HG02588 (cell line): Measurements from ENCODE around the gene TNS2.

Source experiments
- ATAC-seq: cut with Tn5 transposase; IDR thresholded peaks from one replicate; pipeline ENCODE4 v1.9.1; 2021; ENCODE audit warnings: mild to moderate bottlenecking, moderate library complexity; ENCODE audit not compliant: unreplicated experiment

The TNS2 gene

DNA sequence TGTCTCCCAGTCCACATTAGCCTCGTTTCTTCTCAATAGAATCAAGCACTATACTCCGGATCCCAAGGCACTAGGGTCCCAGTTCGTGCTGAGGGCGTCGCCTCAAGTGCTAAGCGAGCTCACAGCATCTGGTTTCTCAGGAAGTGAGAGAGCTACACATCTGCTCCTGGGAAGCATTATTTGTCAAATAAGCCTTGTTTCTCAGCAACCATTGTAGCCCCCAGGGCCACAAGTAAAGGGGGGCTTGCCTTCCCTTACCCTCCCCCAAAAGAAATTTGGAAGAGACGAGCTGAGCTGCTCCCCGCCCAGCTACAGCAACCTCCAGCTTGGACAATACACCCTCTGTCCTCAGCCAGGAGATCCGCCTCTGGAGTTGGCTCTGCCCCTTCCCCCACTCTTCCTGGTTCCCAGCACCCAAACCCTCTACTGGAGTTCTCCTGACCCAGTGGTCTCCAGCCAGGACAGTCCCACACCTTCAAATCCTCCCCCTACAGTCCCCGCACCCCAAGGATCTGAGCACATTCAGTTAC lies 5.7 kb upstream of the TNS2 start:
- ATAC-seq = no peak

DNA sequence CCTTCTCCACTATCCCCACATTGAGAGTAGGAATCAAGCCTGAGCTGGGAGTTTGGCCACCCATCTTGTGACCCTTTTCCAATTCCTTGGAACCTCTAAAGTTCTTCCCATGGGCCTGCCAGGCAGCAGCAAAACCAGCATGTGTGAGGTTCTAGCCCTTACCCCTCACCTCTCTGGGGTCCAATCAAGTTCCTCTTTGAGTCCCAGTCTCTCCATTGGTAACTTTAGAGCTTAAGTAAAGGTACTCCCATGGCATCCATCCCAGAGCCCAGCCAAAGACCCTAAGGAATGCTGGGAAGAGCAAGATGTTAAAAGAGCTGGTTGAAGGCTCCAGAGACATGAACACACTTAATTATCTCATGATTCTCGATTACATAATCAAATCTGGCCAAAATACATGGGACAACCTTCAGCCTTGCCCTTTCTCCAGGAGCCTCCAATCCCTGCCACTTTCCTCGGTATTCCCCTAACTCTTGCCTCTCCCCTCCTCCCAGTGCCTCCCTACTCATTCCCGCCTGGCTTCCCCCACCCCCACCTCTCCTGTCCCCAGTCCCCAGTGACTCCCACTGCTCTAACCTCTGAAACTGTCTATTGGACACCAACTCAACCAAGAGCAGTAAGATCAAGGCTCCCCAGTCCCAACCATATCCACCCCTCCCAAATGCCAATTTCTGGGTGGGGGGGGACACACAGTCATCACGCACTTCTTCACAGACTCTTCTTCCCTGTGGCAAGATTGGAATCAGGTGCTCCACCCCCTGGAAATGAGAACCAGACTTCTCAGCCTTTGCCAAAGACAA lies 4.8 kb upstream of the TNS2 start:
- ATAC-seq = no peak

DNA sequence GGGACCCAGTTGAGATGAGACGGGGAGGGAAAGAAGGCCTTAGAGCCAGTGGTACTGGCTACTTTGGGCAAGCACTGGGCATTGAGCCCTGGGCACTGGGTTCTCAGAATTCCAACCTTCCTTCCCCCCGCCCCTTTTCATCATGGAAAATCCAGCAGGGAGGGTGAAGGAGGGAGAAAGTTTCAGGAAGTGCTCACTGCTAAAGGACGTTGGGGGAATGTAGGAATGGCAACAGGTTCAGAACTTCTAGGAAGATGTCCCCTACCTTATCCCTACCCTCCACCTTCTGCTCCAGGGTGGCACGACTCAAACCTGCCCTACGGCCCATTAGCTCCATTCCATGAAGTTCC lies 4.2 kb upstream of the TNS2 start:
- no peak for ATAC-seq

DNA sequence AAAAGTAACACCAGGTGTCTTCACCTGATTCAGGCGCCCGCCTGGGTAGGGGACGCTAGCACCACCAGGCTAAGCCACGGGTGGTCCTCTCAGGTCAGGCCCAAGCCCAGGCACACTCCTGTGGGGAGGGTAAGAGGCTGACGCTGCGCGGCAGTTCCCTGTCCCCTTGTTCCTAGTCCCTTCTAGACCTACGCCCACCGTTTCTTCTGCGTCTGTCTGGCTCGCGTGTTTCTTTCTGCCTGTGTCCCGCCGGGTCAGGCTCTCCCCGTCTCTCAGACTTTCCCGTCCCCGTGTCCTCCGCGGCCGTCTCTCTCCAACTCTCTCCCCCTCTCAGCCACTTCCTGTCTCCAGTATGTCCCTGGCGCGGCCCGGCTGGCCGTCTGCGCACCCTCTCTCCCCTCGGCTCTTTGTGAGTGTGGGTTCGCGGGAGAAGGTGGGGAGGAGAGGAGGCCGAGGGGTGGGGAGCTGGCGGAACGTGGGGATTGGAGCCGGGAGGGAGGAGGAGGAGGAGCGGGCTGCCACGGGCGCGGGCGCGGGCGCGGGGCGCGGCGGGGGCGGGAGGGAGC lies 3.1 kb upstream of the TNS2 start:
- peak; percentile 31 for ATAC-seq

DNA sequence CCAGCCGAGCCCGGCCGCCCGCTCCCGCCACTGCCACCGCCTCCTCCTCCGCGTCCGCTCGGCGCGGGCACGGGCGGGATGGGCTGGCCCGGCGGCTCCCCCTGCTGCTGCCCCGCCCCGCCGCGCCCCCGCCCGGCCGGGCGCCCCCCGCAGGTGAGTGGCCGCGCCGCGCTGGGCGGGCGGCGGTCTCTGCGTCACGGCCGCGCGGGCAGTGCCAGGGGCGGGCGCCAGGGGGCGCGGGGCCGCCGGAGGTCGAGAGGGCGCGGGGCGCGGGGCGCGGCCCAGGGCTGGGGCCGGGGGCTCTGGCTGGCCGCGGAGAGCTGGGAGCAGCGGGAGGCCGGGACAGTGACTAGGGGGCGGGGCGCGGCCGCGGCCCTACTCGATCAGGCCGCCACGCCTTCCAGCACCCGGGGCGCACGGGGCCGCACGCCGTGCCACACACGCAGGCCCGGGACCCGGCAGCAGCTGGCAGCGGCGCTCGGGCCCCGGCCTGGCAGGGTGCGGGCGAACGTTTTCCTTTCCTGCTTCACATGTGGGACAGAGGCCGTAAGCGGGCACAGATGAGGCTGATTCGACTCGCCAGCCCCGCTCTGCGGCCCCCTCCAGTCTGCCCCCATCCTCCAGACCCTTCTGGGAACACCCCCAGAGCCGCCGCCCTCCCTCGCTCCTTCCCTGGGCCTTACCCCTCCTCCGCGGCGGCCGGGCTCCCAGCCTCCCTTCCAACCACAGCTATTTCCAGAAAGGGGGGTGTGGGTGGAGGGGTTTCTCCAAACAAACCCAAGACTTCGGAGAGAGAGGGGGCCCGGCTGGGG lies 2.4 kb upstream of the TNS2 start:
- peak; percentile 65 for ATAC-seq

DNA sequence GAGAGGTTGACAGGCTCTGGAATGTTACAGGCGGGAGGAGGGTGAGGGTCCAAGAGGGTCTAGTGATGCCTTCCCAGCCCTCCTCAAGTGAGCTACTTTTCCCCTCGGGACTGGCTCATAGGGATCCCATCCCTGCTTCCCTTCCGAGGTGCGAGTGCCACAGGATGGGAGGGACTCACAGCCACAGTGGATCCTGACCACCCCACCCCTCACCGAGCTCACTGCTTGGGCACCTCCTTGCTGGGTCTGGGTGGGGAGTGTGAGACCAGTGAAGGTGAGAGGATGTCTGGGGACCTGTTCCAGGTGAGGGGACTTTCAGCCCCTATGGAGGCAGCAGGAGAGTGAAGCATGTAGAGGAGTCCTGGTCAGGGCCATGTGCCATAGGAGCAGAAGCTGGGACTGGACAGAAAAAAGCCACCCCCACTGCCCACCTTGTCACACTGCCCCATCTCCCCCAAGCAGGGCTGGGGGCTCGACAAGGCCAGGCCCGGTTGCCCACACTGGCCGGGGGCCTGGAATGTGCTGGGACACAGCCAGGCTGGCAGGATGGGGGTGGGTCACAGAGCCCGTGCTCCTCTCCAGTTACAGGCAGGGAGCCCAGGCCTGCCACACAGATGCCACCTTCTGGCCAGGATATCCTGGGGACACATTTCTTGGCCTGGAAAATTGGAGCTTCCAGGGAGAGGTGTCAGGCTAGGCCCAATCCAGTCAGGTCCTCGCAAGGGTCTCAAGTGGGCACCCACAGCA lies 1.7 kb upstream of the TNS2 start:
- ATAC-seq = no peak

DNA sequence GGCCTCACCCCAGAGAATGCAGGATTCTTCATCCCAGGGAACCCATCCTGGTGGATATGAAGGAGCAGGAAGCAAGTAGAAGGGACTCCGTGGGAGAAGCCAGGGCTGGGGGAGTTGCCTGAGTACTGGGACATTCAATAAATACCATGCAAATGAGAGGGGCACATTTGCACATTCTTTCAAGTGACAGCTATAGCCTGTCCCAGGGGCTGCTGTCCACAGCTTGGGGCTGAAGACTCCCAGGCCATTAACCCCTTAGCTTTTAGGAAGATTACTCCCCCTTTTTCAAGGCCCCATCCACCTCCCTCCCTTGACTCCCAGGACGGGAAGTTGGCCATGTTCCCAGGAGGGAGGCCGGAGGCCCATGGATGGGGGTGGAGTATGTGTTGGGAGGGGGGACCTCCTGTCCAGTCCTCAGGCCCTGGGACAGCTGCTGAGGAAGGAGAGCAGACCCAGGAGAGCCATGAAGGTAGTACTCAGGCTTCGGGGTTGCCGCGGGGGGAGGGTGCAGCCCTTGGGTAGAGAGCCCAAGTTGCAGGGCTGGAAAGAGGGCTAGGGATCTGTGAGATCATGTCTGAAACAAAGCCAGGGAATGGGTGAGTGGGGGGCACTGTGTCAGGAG lies 974 bp upstream of the TNS2 start:
- ATAC-seq = no peak

DNA sequence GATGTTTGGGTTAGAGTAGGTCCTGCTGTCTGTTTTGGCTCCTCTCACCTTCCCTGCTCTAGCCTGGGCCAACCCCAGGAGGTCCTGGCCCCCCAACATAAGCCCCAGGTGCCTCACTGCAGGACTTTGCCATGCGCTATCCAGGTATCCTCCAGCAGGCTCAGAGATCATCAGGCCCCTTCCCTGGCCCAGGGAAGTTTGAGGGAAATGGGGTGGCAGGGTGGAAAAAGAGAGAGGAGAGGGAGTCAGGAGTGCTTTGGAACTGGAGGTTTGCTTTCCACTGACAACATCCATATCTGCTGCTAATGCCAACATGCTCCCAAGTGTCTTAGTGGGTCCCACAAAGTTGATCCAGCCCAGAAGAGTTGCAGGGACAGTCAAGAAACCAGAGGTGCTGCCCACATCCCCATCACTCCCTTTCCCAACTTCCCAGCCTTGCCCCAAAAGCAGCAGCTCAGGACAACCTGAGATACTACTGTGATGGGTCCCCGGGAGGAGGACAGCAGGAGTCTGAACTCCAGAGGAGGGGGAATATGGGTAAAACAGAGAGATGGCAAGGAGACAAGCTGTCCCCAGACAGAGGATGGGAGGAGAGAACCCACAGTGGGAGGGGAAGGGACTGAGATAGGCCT lies 677 bp downstream of the TNS2 start:
- no peak for ATAC-seq

DNA sequence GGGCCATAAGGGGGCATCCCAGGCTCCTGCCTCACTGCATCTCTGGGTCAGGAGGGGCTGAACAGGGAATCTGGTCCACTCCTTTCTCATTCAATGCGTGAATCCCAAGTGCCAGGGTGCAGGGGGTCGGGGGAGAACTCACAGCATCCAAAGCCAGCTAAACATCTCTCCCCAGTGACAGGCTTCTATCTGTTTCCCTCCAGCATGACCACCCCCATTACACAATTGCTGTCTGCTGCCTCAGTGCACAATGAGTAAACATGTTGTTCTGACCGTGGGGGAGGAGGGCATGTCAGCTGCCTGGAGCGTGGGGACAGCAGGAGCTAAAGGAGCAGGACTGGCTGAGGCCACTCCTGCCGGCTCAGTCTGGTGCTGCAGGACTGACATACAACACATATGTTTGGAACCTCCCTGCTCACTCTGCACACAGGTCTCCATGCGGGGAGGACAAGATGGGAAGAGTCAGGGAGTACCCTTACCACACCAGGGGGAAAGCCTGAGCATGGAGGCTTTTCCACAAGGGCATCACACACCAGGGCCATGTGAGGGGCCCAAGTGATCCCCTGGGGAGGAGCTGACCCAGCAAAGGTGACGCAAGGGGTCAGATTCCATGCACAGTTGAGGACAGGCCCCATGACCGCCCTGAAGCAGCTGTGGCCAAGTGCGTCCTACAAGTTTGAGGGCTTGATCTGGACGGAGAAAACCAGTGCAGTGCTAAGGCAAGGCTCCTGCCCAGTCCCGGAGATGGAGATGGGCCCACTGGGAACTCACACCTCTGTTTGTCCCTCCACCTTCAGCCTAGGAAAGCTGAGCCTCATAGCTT lies 1.4 kb downstream of the TNS2 start:
- no peak for ATAC-seq

DNA sequence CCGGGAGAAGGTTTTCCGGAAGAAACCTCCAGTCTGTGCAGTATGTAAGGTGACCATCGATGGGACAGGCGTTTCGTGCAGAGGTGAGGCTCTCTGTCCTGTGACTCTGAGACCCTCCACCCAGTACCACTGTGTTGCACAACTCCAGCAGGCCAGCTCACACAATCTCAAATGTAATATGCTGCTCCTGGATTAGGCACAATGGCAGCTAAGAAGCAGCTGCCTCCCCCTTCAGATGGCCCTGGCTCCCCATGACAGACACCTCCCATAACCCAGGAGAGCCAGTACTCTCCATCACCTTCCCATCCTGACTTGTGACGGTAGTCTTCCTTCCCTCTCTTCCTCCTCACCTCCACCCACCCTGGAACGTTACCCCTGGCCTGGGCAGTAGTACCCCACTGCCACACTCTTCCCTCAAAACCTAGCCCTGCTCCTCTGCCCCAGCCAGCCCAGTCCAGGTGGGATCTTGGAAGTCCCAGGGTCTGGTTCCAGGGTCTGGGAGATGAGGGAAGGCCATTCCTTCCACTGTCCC lies 2.1 kb downstream of the TNS2 start:
- no peak for ATAC-seq

DNA sequence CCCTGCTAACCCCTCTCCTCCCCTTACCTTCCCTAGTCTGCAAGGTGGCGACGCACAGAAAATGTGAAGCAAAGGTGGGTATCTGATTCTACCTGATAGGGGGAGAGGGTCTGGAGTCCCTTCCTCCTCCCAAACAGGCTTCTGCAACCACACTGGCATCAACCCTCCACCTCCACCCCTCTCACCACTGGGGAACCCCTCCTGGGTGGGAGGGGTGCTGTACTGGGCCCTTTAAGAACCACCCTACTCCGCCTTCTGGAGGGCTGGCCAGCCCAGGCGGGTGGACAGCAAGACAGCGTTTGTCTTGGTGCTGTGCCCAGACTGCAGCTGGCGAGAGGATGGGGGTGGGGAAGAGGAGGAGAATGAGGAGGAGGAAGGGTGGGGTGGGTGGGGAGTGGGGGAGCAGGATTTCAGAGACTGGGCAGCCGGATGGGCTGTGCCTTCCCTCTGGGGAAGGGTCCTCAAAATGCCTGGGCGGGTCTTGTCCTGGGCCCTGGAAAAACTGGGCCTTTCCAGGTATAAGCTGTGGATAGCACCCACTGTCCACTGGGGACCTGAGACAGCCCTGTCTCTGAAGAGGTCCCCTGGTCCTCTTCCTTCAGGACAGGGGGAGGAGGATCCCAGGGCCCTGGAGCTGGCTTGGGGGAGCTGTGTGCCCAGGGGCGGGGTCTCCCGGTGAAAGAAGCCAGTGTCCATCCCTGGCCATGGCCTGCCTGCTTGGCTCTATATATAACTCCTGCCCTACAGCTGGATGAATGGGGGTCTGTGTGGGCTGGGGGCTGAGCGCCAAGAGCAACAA lies 2.8 kb downstream of the TNS2 start:
- ATAC-seq = no peak

DNA sequence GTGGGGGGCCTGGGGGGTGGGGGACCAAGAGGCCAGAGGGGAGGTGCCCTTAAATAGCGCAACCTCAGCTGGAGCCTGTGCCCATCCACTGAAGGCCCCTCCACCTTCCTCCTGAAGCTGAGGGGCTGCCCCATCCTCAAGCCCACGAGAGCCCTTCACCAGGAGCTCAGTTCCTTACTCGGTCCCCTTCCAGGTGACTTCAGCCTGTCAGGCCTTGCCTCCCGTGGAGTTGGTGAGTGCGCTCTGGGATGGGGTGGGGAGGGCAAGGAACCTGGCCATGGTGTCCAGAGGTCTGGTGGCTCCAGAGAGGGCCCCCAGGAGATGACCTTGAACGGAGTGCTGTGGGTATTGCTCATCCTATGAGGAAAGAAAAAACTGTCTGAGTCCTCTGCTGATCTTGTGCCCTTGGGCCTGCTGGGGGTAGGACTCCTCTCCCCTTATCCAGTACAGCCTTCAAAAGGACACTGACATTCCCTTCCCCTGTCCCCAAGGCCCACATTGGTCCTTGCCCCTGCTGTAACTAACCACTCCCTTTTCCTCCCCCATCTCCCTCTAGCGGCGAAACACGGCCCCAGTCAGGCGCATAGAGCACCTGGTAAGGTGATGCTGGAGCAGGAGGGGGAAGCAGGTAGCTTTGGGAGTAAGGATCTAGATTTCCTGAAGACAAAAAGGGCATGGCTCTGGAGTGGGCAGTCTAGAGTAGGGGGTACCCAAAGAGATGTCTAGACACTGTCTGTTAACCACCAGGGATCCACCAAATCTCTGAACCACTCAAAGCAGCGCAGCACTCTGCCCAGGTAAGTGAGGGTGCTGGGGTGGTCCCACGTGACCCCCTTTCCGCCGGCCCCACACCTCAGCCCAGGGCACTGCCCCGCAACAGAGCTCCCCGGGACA lies 3.6 kb downstream of the TNS2 start:
- ATAC-seq = no peak

DNA sequence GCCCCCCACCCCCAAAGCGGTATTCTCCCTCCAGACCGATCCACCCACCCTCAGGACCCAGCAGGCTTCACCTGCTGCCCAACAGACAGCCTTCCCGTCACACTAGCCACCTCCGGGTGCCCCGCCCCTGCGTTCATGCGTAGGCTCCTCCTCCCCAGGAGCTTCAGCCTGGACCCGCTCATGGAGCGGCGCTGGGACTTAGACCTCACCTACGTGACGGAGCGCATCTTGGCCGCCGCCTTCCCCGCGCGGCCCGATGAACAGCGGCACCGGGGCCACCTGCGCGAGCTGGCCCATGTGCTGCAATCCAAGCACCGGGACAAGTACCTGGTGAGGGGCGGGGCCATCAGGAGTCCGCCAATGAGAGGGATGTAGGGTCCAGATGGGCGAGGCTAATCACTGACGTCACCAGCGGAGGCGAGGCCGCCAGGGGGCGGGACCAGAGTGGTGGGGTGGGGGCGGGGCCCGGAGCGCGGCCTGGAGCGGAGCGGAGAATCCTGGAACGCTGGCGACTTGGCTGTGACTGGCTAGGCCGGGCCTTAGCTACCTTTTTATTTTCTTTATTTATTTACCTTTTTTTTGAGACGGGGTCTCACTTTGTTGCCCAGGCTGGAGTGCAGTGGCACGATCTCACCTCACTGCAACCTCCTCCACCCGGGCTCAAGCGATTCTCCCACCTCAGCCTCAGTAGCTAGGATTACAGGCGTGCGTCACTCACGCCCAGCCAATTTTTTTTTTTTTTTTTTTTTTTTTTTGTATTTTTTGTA lies 4.4 kb downstream of the TNS2 start:
- peak; percentile 83 for ATAC-seq

DNA sequence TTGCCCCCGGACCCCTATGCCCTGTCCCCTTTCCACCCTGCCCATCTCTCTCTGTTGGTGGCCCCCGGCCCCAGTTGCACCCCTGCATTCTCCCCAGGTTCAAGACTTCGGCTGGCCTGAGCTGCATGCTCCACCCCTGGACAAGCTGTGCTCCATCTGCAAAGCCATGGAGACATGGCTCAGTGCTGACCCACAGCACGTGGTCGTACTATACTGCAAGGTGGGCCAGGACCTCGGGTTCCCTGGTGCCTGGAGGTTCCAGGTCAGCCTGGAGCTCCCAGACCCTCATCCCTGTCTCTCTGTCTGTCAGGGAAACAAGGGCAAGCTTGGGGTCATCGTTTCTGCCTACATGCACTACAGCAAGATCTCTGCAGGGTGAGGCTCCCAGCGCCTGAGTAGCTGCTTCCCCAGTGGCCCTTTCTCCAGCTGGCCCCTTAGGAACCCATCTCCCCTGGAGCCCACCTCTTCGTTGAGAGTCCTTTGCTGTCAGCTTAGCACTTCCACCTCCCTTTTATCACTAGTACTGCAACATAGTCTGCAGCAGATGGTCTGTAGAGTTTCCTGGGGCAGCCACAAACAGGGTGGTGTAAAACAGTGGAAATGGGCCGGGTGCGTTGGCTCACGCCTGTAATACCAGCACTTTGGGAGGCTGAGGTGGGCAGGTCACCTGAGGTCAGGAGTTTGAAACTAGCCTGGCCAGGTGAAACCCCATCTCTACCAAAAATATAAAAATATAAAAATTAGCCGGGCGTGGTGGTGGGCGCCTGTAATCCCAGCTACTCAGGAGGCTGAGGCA lies 5.8 kb downstream of the TNS2 start:
- ATAC-seq = no peak

DNA sequence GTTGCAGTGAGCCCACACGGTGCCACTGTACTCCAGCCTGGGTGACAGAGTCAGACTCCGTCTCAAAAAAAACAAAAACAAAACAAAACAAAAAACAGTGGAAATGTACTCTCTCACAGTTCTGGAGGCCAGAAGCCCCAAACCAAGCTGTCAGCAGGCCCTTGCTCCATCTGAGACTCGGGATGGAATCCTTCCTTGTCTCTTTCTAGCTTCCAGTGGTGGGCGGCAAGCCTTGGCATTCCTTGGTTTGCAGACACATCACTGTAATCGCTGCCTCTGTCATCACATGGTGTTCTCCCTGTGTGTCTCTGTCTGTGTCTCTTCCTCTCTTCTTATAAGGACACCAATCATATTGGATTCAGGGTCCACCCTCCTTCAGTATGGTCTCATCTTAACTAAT lies 6.4 kb downstream of the TNS2 start:
- ATAC-seq = no peak

DNA sequence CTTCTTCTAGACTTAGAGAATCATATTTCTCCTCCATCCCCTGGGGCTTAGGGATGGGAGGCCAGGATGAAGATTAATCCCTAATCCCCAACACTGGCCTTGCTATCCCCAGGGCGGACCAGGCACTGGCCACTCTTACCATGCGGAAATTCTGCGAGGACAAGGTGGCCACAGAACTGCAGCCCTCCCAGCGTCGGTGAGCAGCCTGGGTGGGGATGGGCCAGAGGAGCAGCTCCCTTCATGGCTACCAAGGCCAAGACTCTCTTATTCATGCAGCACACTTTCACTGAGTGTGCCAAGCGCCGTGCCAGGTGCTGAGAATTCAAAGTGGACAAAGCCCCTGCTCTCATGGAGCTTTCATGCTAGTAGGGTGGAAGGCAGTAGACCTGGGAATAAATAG lies 7.0 kb downstream of the TNS2 start:
- ATAC-seq = no peak
